Esophagus (tissue), 2 donors: ENCODE results near the gene DNAAF9. TPM values are rescaled to one million over a fixed set of nuclear protein-coding genes. Genes with fewer than 3 reads are reported as not detected.
A peak's percentile ranks its signal among the peaks of the same experiment; 100 is the strongest.

Experiments used
- H3K27ac ChIP-seq, 2 donors: one replicate each; pipeline ENCODE4 v1.5.1; 2013; ENCODE audit warnings: low read depth in 2 of 2, mild to moderate bottlenecking in 2 of 2, inconsistent platforms in 1 of 2, low read length in 1 of 2, moderate library complexity in 1 of 2
- H3K27me3 ChIP-seq, 2 donors: one replicate each; pipeline ENCODE4 v1.6.1; 2013; ENCODE audit warnings: low read length in 2 of 2, control low read depth in 1 of 2, mild to moderate bottlenecking in 1 of 2; ENCODE audit not compliant: insufficient read depth in 2 of 2, control insufficient read depth in 1 of 2
- H3K36me3 ChIP-seq, 2 donors: one replicate each; pipeline ENCODE4 v1.6.1; 2013; ENCODE audit warnings: low read length in 1 of 2; ENCODE audit not compliant: control insufficient read depth in 2 of 2, insufficient read depth in 2 of 2
- H3K4me1 ChIP-seq, 2 donors: one replicate each; pipeline ENCODE4 v1.6.1; 2013; ENCODE audit warnings: low read length in 1 of 2; ENCODE audit not compliant: control insufficient read depth in 2 of 2, insufficient read depth in 2 of 2
- H3K4me3 ChIP-seq, 2 donors: one replicate each; pipeline ENCODE4 v1.5.1; 2013; ENCODE audit warnings: low read length in 2 of 2, mild to moderate bottlenecking in 2 of 2, low read depth in 1 of 2, moderate library complexity in 1 of 2
- H3K9me3 ChIP-seq, 2 donors: one replicate each; pipeline ENCODE4 v1.6.1; 2013; ENCODE audit warnings: mild to moderate bottlenecking in 2 of 2, low read depth in 1 of 2, low read length in 1 of 2, moderate library complexity in 1 of 2; ENCODE audit not compliant: control insufficient read depth in 2 of 2, insufficient read depth in 1 of 2
- WGBS, 2 donors: extraction: QIAGEN DNeasy Blood & Tissue Kit; methylation state at CpG; one replicate each; pipeline ENCODE4 v1.1.7; 2013; 5-methylcytosine and 5-hydroxymethylcytosine counted together
- polyA plus RNA-seq, 2 donors: library from polyadenylated mRNA; stranded (reverse); fragments of 200-250 nt; gene quantifications; one replicate each; pipeline ENCODE4 v1.2.3, GENCODE V29; 2013
- donor health status: healthy with polysubstance abuse.
- donor health status: Bipolar disorder and iron deficiency.

DNAAF9 gene
- 1 to 10 TPM; 3.6 TPM for polyA plus RNA-seq

DNA sequence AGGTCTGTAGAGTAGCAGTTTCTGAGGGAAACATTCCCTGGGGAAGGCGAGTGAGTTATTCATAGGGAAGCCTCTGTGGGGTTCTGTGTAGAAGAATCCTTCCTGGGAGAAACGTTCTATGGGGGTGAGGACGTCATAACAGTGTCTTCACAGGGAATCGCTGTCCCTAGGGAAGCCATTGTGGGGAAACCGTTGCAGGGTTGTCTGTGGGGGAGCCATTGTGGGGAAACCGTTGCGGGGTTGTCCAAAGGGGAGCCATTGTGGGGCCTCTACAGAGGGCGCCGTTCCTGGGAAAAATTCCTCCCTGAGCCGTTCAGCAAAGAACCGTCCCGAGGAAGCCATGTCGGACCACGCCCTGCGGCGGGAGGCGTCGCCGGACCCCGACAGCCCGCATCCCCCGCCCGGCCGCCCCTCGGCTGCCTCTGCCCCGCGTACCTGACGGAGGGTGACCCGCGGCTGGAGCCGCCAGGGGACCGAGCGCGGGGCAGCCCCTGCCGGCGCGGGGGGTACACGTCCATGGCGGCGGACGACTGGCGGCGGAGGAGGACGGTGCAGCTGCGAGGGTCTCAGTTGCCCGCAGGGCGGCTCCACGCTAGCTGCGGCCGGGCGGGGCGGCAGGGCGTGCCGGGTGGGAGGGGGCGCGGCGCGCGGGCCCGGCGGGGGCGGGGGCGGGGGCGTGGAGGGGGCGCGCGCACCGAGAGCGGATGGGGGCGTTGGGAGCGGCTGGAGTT lies at the start of gene DNAAF9:
TSS of gene DNAAF9 (minus strand) at position 630 of the 731 bp plus-strand sequence. CDS start at position 518, 112 bp downstream.
- H3K36me3 ChIP-seq = no peaks in the 10 kb centered on the region
- 1% methylated on average over 43 to 66 of the region's 71 CpGs for whole genome bisulfite sequencing, 2 donors
- H3K4me1 ChIP-seq = peaks cover 0 to 5% of the 10 kb centered on the region in 2 donors
- H3K9me3 ChIP-seq = no peaks in the 10 kb centered on the region
- H3K27ac ChIP-seq = peak within 1 kb of the TSS; percentile 83 to 94
- peak within 1 kb of the TSS; percentile 74 to 80 for H3K4me3 ChIP-seq
- H3K27me3 ChIP-seq = no peaks in the 10 kb centered on the region

DNA sequence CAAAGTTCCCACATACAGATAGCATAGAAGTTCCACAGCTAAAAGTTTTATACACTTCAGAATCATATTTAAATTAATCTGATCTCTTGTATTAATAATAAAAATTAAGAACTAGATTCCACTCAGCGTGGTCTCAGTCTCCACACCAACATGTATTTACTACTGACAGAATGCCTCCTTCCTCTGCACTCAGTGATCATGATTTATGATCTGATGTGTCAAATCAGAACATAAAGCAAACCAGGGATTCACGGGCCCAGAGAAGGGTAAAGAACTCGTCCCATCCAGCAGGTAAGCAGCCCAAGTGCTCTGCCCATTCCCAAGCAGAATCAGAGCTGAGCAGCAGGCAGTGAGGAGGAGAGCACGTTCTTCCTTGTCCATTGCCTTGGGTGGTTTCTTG lies 49.2 kb upstream of the DNAAF9 start:
- 65 to 67% methylated on average over 4 of the region's 4 CpGs for WGBS, 2 donors
- H3K27ac ChIP-seq = no peak overlapping the region
- no peak overlapping the region for H3K4me3 ChIP-seq

DNA sequence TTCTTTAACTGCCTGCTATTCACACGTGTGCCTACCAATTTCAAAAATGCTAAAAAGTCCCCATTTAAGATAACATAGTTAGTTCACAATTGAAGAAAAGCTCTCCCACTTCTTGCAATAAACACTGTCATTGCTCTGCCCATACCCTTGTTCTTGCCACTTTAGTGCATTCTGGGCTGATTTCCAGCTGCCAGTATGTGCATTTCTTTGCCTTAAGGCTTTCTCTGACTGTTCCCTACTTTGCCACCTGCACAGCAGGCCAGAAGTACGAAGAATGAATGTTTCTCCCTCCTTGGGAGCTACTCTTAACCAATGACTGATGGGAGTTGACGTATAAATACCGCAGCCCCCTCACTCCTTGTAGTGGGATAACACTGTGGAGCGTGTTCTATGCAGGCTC lies 47.4 kb upstream of the DNAAF9 start:
- Histone ChIP-seq H3K27ac (no peak overlapping the region), H3K36me3 (no peaks in the 10 kb centered on the region), H3K27me3 (no peaks in the 10 kb centered on the region), H3K4me1 (no peaks in the 10 kb centered on the region), H3K4me3 (no peak overlapping the region), H3K9me3 (no peaks in the 10 kb centered on the region)
- WGBS, 2 donors = 41 to 63% methylated on average over 5 of the region's 5 CpGs

More for the DNA sequence above, 49.2 kb upstream of the DNAAF9 start:
- Histone ChIP-seq H3K36me3 (no peaks in the 10 kb centered on the region), H3K4me1 (no peaks in the 10 kb centered on the region), H3K9me3 (no peaks in the 10 kb centered on the region), H3K27me3 (no peaks in the 10 kb centered on the region)

DNA sequence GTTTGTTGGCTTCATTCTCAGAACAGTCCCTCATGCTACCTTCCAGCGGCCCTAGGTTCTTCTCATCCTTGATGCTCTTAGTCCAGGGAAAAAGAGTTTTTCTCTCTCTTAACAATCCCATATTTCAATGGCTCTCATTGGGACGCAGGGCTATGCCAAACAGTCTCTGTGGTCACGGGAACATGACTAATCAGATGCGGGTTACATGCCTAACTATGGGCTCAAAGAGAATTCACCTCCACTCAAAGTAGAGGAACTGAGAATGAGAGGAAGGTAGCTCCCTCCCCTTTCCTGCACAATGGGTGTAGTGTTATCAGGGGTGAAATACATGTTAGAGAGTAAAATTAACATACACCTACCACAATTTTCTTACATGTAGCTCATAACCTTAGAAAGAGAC lies 45.2 kb upstream of the DNAAF9 start:
- no peaks in the 10 kb centered on the region for H3K4me1 ChIP-seq
- no peak overlapping the region for H3K4me3 ChIP-seq
- no peak overlapping the region for H3K27ac ChIP-seq
- H3K27me3 ChIP-seq = no peaks in the 10 kb centered on the region
- H3K36me3 ChIP-seq = no peaks in the 10 kb centered on the region
- WGBS, 2 donors = 80 to 83% methylated on average over 4 of the region's 4 CpGs
- H3K9me3 ChIP-seq = no peaks in the 10 kb centered on the region

DNA sequence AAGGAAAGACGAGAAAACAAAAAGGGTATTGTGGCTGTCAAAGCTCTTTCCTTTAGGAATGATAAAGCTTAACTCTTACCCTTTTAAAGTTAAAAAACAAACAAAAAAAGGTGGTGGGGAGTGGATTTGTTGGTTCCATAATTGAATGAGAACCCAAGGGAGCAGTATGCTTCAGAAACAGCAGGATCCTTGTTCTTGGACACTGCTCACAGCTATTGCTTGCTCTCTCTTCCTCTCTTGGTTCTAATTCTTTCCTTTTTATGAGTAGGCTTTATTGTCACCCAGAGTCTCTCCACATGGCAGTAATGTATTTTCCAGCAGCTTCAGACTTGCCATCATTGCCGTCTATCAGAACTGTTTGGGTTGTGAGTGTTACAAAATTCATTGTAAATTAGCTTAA lies 44.7 kb upstream of the DNAAF9 start:
- no peaks in the 10 kb centered on the region for H3K36me3 ChIP-seq
- no peaks in the 10 kb centered on the region for H3K4me1 ChIP-seq
- H3K4me3 ChIP-seq = no peak overlapping the region
- 67 to 76% methylated on average over 2 of the region's 2 CpGs for WGBS, 2 donors
- no peaks in the 10 kb centered on the region for H3K27me3 ChIP-seq
- no peaks in the 10 kb centered on the region for H3K9me3 ChIP-seq
- no peak overlapping the region for H3K27ac ChIP-seq

DNA sequence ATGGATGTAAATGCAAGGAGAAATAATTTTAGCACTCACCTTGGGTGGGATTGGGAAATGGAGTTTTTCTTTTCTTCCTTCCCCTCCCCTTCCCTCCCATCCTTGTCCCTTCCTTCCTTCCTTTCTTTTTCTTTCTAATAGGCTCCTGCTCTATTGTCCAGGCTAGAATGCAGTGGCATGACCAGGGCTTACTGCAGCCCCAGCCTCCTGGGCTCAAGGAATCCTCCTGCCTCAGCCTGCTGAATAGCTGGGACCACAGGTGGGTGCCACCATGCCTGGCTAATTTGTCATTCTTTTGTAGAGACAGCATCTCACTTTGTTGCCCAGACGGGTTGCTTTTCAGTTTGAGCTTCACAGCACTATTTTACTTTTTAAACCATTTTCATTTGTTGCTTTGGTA lies 41.9 kb upstream of the DNAAF9 start:
- Histone ChIP-seq H3K4me1 (no peaks in the 10 kb centered on the region), H3K27ac (no peak overlapping the region), H3K4me3 (no peak overlapping the region), H3K27me3 (no peaks in the 10 kb centered on the region), H3K36me3 (no peaks in the 10 kb centered on the region), H3K9me3 (no peaks in the 10 kb centered on the region)
- 73 to 81% methylated on average over 1 of the region's 1 CpG for WGBS, 2 donors

DNA sequence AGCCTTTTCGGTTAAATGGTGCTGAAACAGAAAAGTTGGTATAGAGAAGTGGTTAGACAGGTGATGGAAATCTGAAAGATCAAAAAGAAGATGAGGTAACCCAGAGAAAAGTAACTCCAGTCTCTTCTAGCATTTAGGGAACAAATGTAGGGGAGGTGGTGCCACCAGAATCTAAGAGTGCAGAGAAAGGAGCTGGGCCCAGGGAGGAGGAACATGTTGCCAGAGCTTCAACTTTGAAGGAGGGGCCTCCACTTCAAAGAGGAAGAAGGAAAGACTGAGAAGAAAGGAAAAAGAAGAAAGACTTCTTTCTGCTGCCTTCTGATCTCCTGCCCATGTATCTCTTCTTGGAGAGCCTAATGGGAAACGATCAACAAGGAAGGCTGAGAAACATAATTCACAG lies 39.9 kb upstream of the DNAAF9 start:
- Histone ChIP-seq H3K36me3 (no peaks in the 10 kb centered on the region), H3K4me3 (no peak overlapping the region), H3K27me3 (no peaks in the 10 kb centered on the region), H3K27ac (no peak overlapping the region), H3K9me3 (no peaks in the 10 kb centered on the region), H3K4me1 (no peaks in the 10 kb centered on the region)
- WGBS, 2 donors = 79 to 86% methylated on average over 2 of the region's 2 CpGs

DNA sequence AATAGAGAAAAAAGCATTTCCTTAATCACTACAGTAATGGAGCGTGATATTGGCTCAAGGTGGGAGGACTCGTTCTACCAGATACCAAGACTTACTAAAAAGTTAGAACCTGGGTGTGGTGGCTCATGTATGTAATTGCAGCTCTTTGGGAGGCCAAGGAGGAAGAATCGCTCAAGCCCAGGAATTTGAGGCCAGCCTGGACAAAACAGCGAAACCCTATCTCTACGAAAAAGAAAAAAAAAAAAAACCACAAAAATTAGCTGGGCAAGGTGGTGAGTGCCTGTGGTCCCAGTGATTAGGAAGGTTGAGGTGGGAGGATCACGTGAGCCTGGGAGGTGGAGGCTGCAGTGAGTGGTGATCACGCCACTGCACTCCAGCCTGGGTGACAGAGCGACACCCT lies 39.3 kb upstream of the DNAAF9 start:
- Histone ChIP-seq H3K27me3 (no peaks in the 10 kb centered on the region), H3K4me3 (no peak overlapping the region), H3K4me1 (no peaks in the 10 kb centered on the region), H3K9me3 (no peaks in the 10 kb centered on the region), H3K27ac (peak overlapping the region in 1 of 2 donors; percentile 42), H3K36me3 (no peaks in the 10 kb centered on the region)
- 66 to 74% methylated on average over 8 of the region's 8 CpGs for WGBS, 2 donors

DNA sequence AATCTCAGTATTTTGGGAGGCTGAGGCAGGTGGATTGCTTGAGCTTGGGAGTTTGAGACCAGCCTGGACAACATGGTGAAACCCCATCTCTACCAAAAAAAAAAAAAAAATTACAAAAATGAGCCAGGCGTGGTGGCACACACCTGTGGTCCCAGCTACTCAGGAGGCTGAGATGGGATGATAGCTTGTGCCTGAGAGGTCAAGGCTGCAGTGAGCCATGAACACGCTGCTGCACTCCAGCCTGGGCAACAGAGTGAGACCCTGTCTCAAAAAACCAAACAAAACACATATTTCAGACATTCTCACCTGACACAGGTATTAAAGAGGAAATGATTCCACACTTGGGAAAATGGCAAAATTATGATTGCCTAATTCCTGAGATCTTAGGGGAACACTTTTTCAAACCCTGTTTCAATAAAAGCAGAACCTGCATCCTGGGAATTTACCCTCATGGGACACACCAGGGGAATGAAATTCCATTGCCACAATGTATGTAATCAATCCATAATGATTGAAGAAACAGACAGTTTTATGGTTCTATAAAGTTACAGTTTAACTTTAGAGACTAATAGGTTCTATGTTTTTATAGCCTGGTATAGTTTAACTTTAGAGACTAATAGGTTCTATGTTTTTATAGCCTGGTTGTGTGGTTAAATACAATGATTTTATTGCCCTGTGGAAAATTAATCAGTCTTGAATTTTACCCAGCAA lies 29.6 kb upstream of the DNAAF9 start:
- no peaks in the 10 kb centered on the region for H3K9me3 ChIP-seq
- H3K27me3 ChIP-seq = no peaks in the 10 kb centered on the region
- no peak overlapping the region for H3K27ac ChIP-seq
- H3K4me1 ChIP-seq = no peaks in the 10 kb centered on the region
- no peaks in the 10 kb centered on the region for H3K36me3 ChIP-seq
- 79 to 93% methylated on average over 2 of the region's 2 CpGs for WGBS, 2 donors
- no peak overlapping the region for H3K4me3 ChIP-seq

DNA sequence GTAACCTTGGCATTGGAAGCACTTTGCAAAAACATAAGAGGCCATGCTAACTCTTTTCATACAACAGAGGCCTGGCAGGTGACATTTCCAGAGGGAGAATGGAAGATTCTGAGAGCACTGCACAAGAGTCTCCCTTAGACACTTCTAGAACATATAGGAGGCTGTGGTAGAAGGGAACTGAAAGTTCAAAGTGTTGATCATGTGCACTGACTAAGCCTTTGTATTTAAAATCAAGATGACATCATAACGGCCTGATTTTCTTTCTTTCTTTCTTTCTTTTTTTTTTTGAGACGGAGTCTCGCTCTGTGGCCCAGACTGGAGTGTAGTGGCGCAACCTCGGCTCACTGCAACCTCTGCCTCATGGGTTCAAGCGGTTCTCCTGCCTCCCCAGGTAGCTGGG lies 26.8 kb upstream of the DNAAF9 start:
- WGBS, 2 donors = 86 to 93% methylated on average over 6 of the region's 6 CpGs
- no peak overlapping the region for H3K4me3 ChIP-seq
- H3K4me1 ChIP-seq = no peaks in the 10 kb centered on the region
- H3K9me3 ChIP-seq = no peaks in the 10 kb centered on the region
- H3K36me3 ChIP-seq = no peaks in the 10 kb centered on the region
- no peaks in the 10 kb centered on the region for H3K27me3 ChIP-seq
- H3K27ac ChIP-seq = no peak overlapping the region
